Sigmoid colon (tissue), 7 donors: ENCODE results near the gene ZNF619. TPM values are rescaled to one million over a fixed set of nuclear protein-coding genes. Genes with fewer than 3 reads are reported as not detected.

Source experiments
- DNase-seq: peaks from one replicate; pipeline ENCODE4 v3.0.0-alpha.2; 2019
- H3K27ac ChIP-seq, 4 donors: fragments of 200-600 bp; sonication (generic); one replicate each; pipeline ENCODE4 v1.5.1; 2016 to 2019; ENCODE audit warnings: mild to moderate bottlenecking in 1 of 4
- H3K27me3 ChIP-seq, 3 donors: fragments of 200-600 bp; sonication (generic); one replicate each; pipeline ENCODE4 v1.5.1; 2019; ENCODE audit warnings: mild to moderate bottlenecking in 1 of 3
- H3K36me3 ChIP-seq, 4 donors: fragments of 200-600 bp; sonication (generic); one replicate each; pipeline ENCODE4 v1.5.1; 2016 to 2019
- H3K4me1 ChIP-seq, 4 donors: fragments of 200-600 bp; sonication (generic); one replicate each; pipeline ENCODE4 v1.5.1; 2017 to 2019
- H3K4me3 ChIP-seq, 4 donors: fragments of 200-600 bp; sonication (generic); one replicate each; pipeline ENCODE4 v1.5.1; 2017 to 2019; ENCODE audit warnings: mild to moderate bottlenecking in 2 of 4, moderate library complexity in 1 of 4
- H3K9me3 ChIP-seq, 4 donors: fragments of 200-600 bp in 3 of 4; sonication (generic) in 3 of 4; one replicate each; pipeline versions ENCODE4 v1.5.1 to v1.6.1; 2013 to 2019
- CTCF ChIP-seq, 4 experiments: fragments of 450-650 bp in 3 of 4; fragments of 200-600 bp in 1 of 4; IDR thresholded peaks; one replicate each; pipeline ENCODE4 v1.5.1; 2016 to 2019; ENCODE audit warnings: antibody characterized with exemption in 4 of 4, mild to moderate bottlenecking in 3 of 4, moderate library complexity in 2 of 4
- EP300 ChIP-seq, 4 donors: sonication (generic); formaldehyde crosslinking; IDR thresholded peaks; one replicate each; pipeline ENCODE4 v1.6.1; 2017; ENCODE audit warnings: antibody characterized with exemption in 4 of 4
- POLR2A ChIP-seq, 2 donors: fragments of 450-650 bp; IDR thresholded peaks; one replicate each; pipeline ENCODE4 v1.6.1; 2016; ENCODE audit warnings: antibody characterized with exemption in 2 of 2, mild to moderate bottlenecking in 2 of 2, moderate library complexity in 2 of 2
- POLR2AphosphoS5 ChIP-seq, 4 donors: sonication (generic); formaldehyde crosslinking; IDR thresholded peaks; one replicate each; pipeline ENCODE4 v1.6.1; 2017; ENCODE audit warnings: antibody characterized with exemption in 4 of 4
- WGBS, 2 donors: extraction: QIAGEN DNeasy Blood & Tissue Kit; methylation state at CpG; one replicate each; pipeline ENCODE4 v1.1.7; 2013; 5-methylcytosine and 5-hydroxymethylcytosine counted together
- intact Hi-C: fragments of 100-400 bp; cut with DNase I; formaldehyde crosslinking; loops from one replicate; pipeline ENCODE4 v1.15.1; 2023
- polyA plus RNA-seq, 3 donors: library from polyadenylated mRNA; stranded (reverse); fragments of 200-250 nt; gene quantifications; one replicate each; pipeline ENCODE4 v1.2.3, GENCODE V29; 2013
- total RNA-seq, 4 donors: library from RNA; depleted of rRNA; stranded (reverse); fragments of >200 nt; gene quantifications; one replicate each; pipeline ENCODE4 v1.1.0, GENCODE V29; 2016
- donor health status: healthy with polysubstance abuse.
- donor health status: Bipolar disorder and iron deficiency.
- donor health status: healthy.

ZNF619 gene
- total and polyA plus RNA-seq, 7 donors = 1.2 to 5.1 (median 3.4) TPM

- Histone ChIP-seq H3K36me3 (peaks cover 0 to 30% (median 3%) of the 10 kb centered on the region in 4 donors), H3K4me3 (peak overlapping the region; percentile 62 to 83 (median 72)), H3K4me1 (peaks cover 0 to 11% (median 6%) of the 10 kb centered on the region in 4 donors), H3K27me3 (no peaks in the 10 kb centered on the region), H3K9me3 (no peaks in the 10 kb centered on the region), H3K27ac (peak overlapping the region in 2 of 4 donors; percentile 74)
- DNase-seq = no peak
- 42 to 62% methylated on average over 4 of the region's 4 CpGs for WGBS, 2 donors
- TF ChIP-seq POLR2A (IDR thresholded peaks at IDR 0.05) (no peak), POLR2AphosphoS5 (IDR thresholded peaks at IDR 0.05) (no peak), CTCF (IDR thresholded peaks at IDR 0.05) (no peak), EP300 (IDR thresholded peaks at IDR 0.05) (no peak)
- intact Hi-C loops = loop anchor here (1.0 kb wide), 1 partner anchor 48 kb away; no protein-coding TSS in a partner anchor
Observed at GRCh38 chr3:40477666-40478065, 744 bp downstream of the ZNF619 start.

GRCh38 chr3:40487172-40487571 is 10.2 kb downstream of the ZNF619 start:
- TF ChIP-seq POLR2AphosphoS5 (IDR thresholded peaks at IDR 0.05) = no peak
- no peak for TF ChIP-seq POLR2A (IDR thresholded peaks at IDR 0.05)
- TF ChIP-seq EP300 (IDR thresholded peaks at IDR 0.05) = no peak
- no peak for TF ChIP-seq CTCF (IDR thresholded peaks at IDR 0.05)
- intact Hi-C loops = no loop called here
- no peak for DNase-seq
- 96 to 97% methylated on average over 3 of the region's 3 CpGs for WGBS, 2 donors
- Histone ChIP-seq H3K36me3 (peaks cover 16 to 66% (median 37%) of the 10 kb centered on the region in 4 donors), H3K9me3 (peaks cover 10 to 19% (median 14%) of the 10 kb centered on the region in 4 donors), H3K27me3 (no peaks in the 10 kb centered on the region), H3K4me1 (no peaks in the 10 kb centered on the region), H3K27ac (no peak overlapping the region), H3K4me3 (no peak overlapping the region)

GRCh38 chr3:40490916-40491315 is 14.0 kb downstream of the ZNF619 start:
- WGBS, 2 donors = 91 to 93% methylated on average over 5 of the region's 5 CpGs
- Histone ChIP-seq H3K27me3 (no peaks in the 10 kb centered on the region), H3K36me3 (peaks cover 13 to 29% (median 22%) of the 10 kb centered on the region in 4 donors), H3K4me3 (no peak overlapping the region), H3K4me1 (no peaks in the 10 kb centered on the region), H3K9me3 (peaks cover 10 to 19% (median 14%) of the 10 kb centered on the region in 4 donors), H3K27ac (no peak overlapping the region)
- no peak for DNase-seq
- intact Hi-C loops = no loop called here
- TF ChIP-seq POLR2A (IDR thresholded peaks at IDR 0.05) = no peak
- no peak for TF ChIP-seq EP300 (IDR thresholded peaks at IDR 0.05)
- TF ChIP-seq POLR2AphosphoS5 (IDR thresholded peaks at IDR 0.05) = no peak
- TF ChIP-seq CTCF (IDR thresholded peaks at IDR 0.05) = no peak

GRCh38 chr3:40494698-40495097 is 17.8 kb downstream of the ZNF619 start:
- Histone ChIP-seq H3K4me3 (no peak overlapping the region), H3K9me3 (no peaks in the 10 kb centered on the region), H3K27me3 (no peaks in the 10 kb centered on the region), H3K27ac (no peak overlapping the region), H3K4me1 (no peaks in the 10 kb centered on the region), H3K36me3 (no peaks in the 10 kb centered on the region)
- intact Hi-C loops = no loop called here
- DNase-seq = no peak
- 69 to 73% methylated on average over 2 of the region's 2 CpGs for WGBS, 2 donors
- no peak for TF ChIP-seq POLR2A (IDR thresholded peaks at IDR 0.05)
- no peak for TF ChIP-seq EP300 (IDR thresholded peaks at IDR 0.05)
- no peak for TF ChIP-seq CTCF (IDR thresholded peaks at IDR 0.05)
- no peak for TF ChIP-seq POLR2AphosphoS5 (IDR thresholded peaks at IDR 0.05)

GRCh38 chr3:40497288-40497687 is 20.4 kb downstream of the ZNF619 start:
- H3K9me3 ChIP-seq = no peaks in the 10 kb centered on the region
- intact Hi-C loops = no loop called here
- 96 to 99% methylated on average over 2 of the region's 2 CpGs for WGBS, 2 donors
- no peaks in the 10 kb centered on the region for H3K36me3 ChIP-seq
- no peak overlapping the region for H3K27ac ChIP-seq
- no peaks in the 10 kb centered on the region for H3K27me3 ChIP-seq
- no peak overlapping the region for H3K4me3 ChIP-seq
- no peak for DNase-seq
- H3K4me1 ChIP-seq = no peaks in the 10 kb centered on the region
- TF ChIP-seq EP300 (IDR thresholded peaks at IDR 0.05) (no peak), POLR2A (IDR thresholded peaks at IDR 0.05) (no peak), POLR2AphosphoS5 (IDR thresholded peaks at IDR 0.05) (no peak), CTCF (IDR thresholded peaks at IDR 0.05) (no peak)
